ENCODE data around the gene MYCBP2.
"Not testable (repeated sequence)": the region's sequence is repeated elsewhere in the genome, so short reads cannot be mapped to it uniquely, and the experiment has no call there.

The MYCBP2 gene

GRCh38 chr13:77326905-77327604, at the start of gene MYCBP2:
TSS of gene MYCBP2 (minus strand) at chr13:77327094. CDS start at chr13:77326775, 319 bp downstream.
- peak; percentile 88 for DNase-seq

- no peak for DNase-seq
Measured at GRCh38 chr13:77375560-77376108, 48.7 kb upstream of the MYCBP2 start.

GRCh38 chr13:77374786-77375185, 47.9 kb upstream of the MYCBP2 start:
- no peak for DNase-seq

- DNase-seq, result no peak
Measured at GRCh38 chr13:77374339-77374738, 47.4 kb upstream of the MYCBP2 start.

- DNase-seq, result no peak
Measured at GRCh38 chr13:77373502-77373901, 46.6 kb upstream of the MYCBP2 start.

GRCh38 chr13:77372275-77372674, 45.4 kb upstream of the MYCBP2 start:
- DNase-seq, result no peak

- no peak for DNase-seq
Measured at GRCh38 chr13:77370888-77371287, 44.0 kb upstream of the MYCBP2 start.

GRCh38 chr13:77362166-77362565, 35.3 kb upstream of the MYCBP2 start:
- DNase-seq, result no peak

GRCh38 chr13:77360032-77360685, 33.3 kb upstream of the MYCBP2 start:
- DNase-seq, result no peak

GRCh38 chr13:77359171-77359570, 32.3 kb upstream of the MYCBP2 start:
- DNase-seq, result no peak

- no peak for DNase-seq
Measured at GRCh38 chr13:77358001-77358400, 31.1 kb upstream of the MYCBP2 start.

- DNase-seq, result no peak
Measured at GRCh38 chr13:77356155-77356554, 29.3 kb upstream of the MYCBP2 start.

GRCh38 chr13:77353995-77354394, 27.1 kb upstream of the MYCBP2 start:
- no peak for DNase-seq

- DNase-seq, result no peak
Measured at GRCh38 chr13:77351315-77351714, 24.4 kb upstream of the MYCBP2 start.

- no peak for DNase-seq
Measured at GRCh38 chr13:77350811-77351210, 23.9 kb upstream of the MYCBP2 start.

GRCh38 chr13:77349365-77349764, 22.5 kb upstream of the MYCBP2 start:
- no peak for DNase-seq

GRCh38 chr13:77347351-77347750, 20.5 kb upstream of the MYCBP2 start:
- not testable (repeated sequence) for DNase-seq

GRCh38 chr13:77345150-77345780, 18.4 kb upstream of the MYCBP2 start:
- DNase-seq, result no peak

- no peak for DNase-seq
Measured at GRCh38 chr13:77343841-77344240, 16.9 kb upstream of the MYCBP2 start.

GRCh38 chr13:77339408-77339807, 12.5 kb upstream of the MYCBP2 start:
- DNase-seq, result no peak

GRCh38 chr13:77338961-77339401, 12.1 kb upstream of the MYCBP2 start:
- no peak for DNase-seq

- no peak for DNase-seq
Measured at GRCh38 chr13:77338329-77338728, 11.4 kb upstream of the MYCBP2 start.

GRCh38 chr13:77337159-77337558, 10.3 kb upstream of the MYCBP2 start:
- no peak for DNase-seq

GRCh38 chr13:77335543-77335942, 8.6 kb upstream of the MYCBP2 start:
- no peak for DNase-seq

Data from NCI-H524 treated with DMSO at 0.1 percent for 48 hours (cell line).